Measurements from ENCODE around the gene FAT3. TPM values are rescaled to one million over a fixed set of nuclear protein-coding genes. Genes with fewer than 3 reads are reported as not detected.

Gene FAT3
- total RNA-seq, 3 donors from 2014 or later: 0.64 to 5.0 (median 0.66) TPM

- TF ChIP-seq POLR2A (IDR thresholded peaks at IDR 0.05) (no peak), POLR2AphosphoS5 (IDR thresholded peaks at IDR 0.05) (no peak), CTCF (IDR thresholded peaks at IDR 0.05) (no peak)
- DNase-seq (ENCODE audit: low spot score in 2 of 2): no peak
- H3K36me3 ChIP-seq: no peaks in the 10 kb centered on the region
- no peaks in the 10 kb centered on the region for H3K4me1 ChIP-seq
- intact Hi-C loops (cut with DNase I; ENCODE audit: low total_unique reads): loop anchor here (5.0 kb wide), 1 partner anchor 895 kb away; no protein-coding TSS in a partner anchor
- H3K27me3 ChIP-seq: no peaks in the 10 kb centered on the region
- no peak overlapping the region for H3K4me3 ChIP-seq
- no peak overlapping the region for H3K27ac ChIP-seq
- no peaks in the 10 kb centered on the region for H3K9me3 ChIP-seq
These were observed 42.7 kb downstream of the FAT3 start for GRCh38 chr11:92267278-92267677.

DNA sequence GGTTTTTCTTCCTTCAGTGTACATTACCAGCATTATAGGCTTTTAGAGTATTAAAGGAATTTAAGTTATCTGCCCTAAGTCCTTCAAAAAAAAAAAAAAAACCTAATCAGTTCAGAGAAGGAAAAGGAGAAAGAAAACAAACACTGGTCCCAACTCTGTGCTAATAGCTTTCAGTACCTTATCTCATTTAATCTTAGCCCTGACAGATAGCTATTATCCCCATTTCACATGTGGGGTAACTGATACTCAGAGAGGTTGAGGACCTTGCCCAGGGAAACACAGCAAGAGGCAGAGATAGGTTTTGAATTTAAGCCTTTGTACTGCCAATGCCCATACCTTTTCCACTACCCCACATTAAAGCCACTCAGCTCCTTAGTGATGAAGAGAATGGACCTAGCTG lies 43.4 kb downstream of the FAT3 start:
- no peak overlapping the region for H3K27ac ChIP-seq
- no peaks in the 10 kb centered on the region for H3K27me3 ChIP-seq
- TF ChIP-seq POLR2A (IDR thresholded peaks at IDR 0.05): no peak
- TF ChIP-seq CTCF (IDR thresholded peaks at IDR 0.05): no peak
- no peak for TF ChIP-seq POLR2AphosphoS5 (IDR thresholded peaks at IDR 0.05)
- intact Hi-C loops (cut with DNase I; ENCODE audit: low total_unique reads): loop anchor here (5.0 kb wide), 1 partner anchor 896 kb away; no protein-coding TSS in a partner anchor
- no peaks in the 10 kb centered on the region for H3K4me1 ChIP-seq
- no peaks in the 10 kb centered on the region for H3K36me3 ChIP-seq
- H3K9me3 ChIP-seq: no peaks in the 10 kb centered on the region
- no peak for DNase-seq (ENCODE audit: low spot score in 2 of 2)
- H3K4me3 ChIP-seq: no peak overlapping the region

GRCh38 chr11:92268546-92268945 lies 43.9 kb downstream of the FAT3 start:
- Histone ChIP-seq H3K9me3 (no peaks in the 10 kb centered on the region), H3K36me3 (no peaks in the 10 kb centered on the region), H3K27ac (no peak overlapping the region), H3K27me3 (no peaks in the 10 kb centered on the region), H3K4me1 (no peaks in the 10 kb centered on the region), H3K4me3 (no peak overlapping the region)
- DNase-seq (ENCODE audit: low spot score in 2 of 2): no peak
- TF ChIP-seq CTCF (IDR thresholded peaks at IDR 0.05) (no peak), POLR2AphosphoS5 (IDR thresholded peaks at IDR 0.05) (no peak), POLR2A (IDR thresholded peaks at IDR 0.05) (no peak)
- intact Hi-C loops (cut with DNase I; ENCODE audit: low total_unique reads): loop anchor here (5.0 kb wide), 1 partner anchor 896 kb away; no protein-coding TSS in a partner anchor

DNA sequence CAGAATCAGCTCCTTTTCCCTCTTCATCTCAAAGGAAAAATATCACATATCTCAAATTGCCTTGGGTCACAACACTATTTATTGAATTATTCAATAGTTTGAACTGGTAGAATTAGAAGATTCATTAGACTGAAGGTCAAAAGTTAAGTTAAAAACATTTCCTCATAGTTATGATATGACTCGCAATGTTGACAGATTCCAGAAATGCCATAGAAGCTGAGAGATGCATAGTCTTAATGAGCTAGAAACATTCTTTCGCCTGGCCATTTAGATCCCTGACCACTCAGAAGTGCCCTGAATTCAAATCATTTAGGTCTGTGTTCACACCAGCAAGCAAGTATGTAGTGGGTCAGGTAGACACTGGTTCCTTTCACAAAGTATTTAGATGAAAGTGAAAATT lies 44.4 kb downstream of the FAT3 start:
- no peak for TF ChIP-seq CTCF (IDR thresholded peaks at IDR 0.05)
- TF ChIP-seq POLR2A (IDR thresholded peaks at IDR 0.05): no peak
- no peak for TF ChIP-seq POLR2AphosphoS5 (IDR thresholded peaks at IDR 0.05)
- H3K27me3 ChIP-seq: no peaks in the 10 kb centered on the region
- H3K36me3 ChIP-seq: no peaks in the 10 kb centered on the region
- no peaks in the 10 kb centered on the region for H3K9me3 ChIP-seq
- DNase-seq (ENCODE audit: low spot score in 2 of 2): no peak
- H3K27ac ChIP-seq: no peak overlapping the region
- H3K4me3 ChIP-seq: no peak overlapping the region
- H3K4me1 ChIP-seq: no peaks in the 10 kb centered on the region
- intact Hi-C loops (cut with DNase I; ENCODE audit: low total_unique reads): loop anchor here (5.0 kb wide), 1 partner anchor 897 kb away; no protein-coding TSS in a partner anchor

DNA sequence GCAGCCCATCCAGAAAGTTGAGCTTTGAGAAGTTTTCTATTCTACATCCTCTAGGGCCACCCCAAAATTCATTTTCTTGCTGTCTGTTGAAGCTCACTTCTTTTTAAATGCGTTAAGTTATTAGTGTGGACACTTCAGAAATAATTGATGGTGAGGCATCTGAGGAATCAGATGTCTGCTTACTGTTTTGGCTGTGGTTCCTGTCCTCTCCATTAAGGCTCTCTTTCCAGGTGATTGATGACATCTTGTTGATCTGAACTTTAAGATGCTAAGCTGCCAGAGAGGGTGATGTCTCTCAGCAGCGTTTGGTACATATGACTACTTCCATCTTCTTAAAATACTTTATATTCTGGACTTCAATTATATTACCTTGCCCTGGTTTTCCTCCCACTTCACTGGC lies 45.2 kb downstream of the FAT3 start:
- TF ChIP-seq POLR2A (IDR thresholded peaks at IDR 0.05) (no peak), CTCF (IDR thresholded peaks at IDR 0.05) (no peak), POLR2AphosphoS5 (IDR thresholded peaks at IDR 0.05) (no peak)
- Histone ChIP-seq H3K4me1 (no peaks in the 10 kb centered on the region), H3K9me3 (no peaks in the 10 kb centered on the region), H3K4me3 (no peak overlapping the region), H3K27ac (no peak overlapping the region), H3K27me3 (no peaks in the 10 kb centered on the region), H3K36me3 (no peaks in the 10 kb centered on the region)
- no peak for DNase-seq (ENCODE audit: low spot score in 2 of 2)
- intact Hi-C loops (cut with DNase I; ENCODE audit: low total_unique reads): loop anchor here (5.0 kb wide), 1 partner anchor 898 kb away; no protein-coding TSS in a partner anchor
